Endothelial cell of umbilical vein (primary cell): ENCODE data around the gene RIPOR1. TPM values are rescaled to one million over a fixed set of nuclear protein-coding genes. Genes with fewer than 3 reads are reported as not detected.

ENCODE experiments used
- BruUV-seq: library from RNA; stranded (reverse); fragments of 400-500 nt; replicated peaks from 2 replicates; lab custom pipeline; 2021; lab: Mats Ljungman, UMichigan
- CTCF ChIA-PET: fragments of 300-600, 350-600 bp; sonication (Branson Sonifier 250); formaldehyde crosslinking; loops from one replicate; lab custom pipeline; 2021; ENCODE audit warnings: antibody characterized with exemption, inconsistent platforms; lab: Charles Lee
- POLR2A ChIA-PET: fragments of 300-600, 350-600 bp; sonication (Branson Sonifier 250); formaldehyde crosslinking; loops from one replicate; lab custom pipeline; 2021; ENCODE audit warnings: antibody characterized with exemption, inconsistent platforms; lab: Charles Lee
- DNase-seq: peaks from one replicate; pipeline ENCODE4 v3.0.0-alpha.2; 2011; ENCODE audit warnings: low read depth, low spot score
- FAIRE-seq: peaks from 2 replicates; lab custom pipeline; 2011; peaks lifted over from hg19 to GRCh38; lab: Jason Lieb, UNC
- H2AFZ ChIP-seq: 2 replicates; pipeline ENCODE4 v1.6.0; 2012; ENCODE audit warnings: low read depth, low read length, control low read depth, inconsistent platforms
- H3K27ac ChIP-seq: 2 replicates; pipeline ENCODE4 v1.5.1; 2011; ENCODE audit warnings: low read depth, mild to moderate bottlenecking, control low read depth, low read length, moderate library complexity; ENCODE audit not compliant: insufficient read depth
- H3K27me3 ChIP-seq, 2 experiments: 2 replicates each; pipeline versions ENCODE4 v1.6.0 to v1.6.1; 2011; ENCODE audit warnings: low read length in 2 of 2, mixed read lengths in 1 of 2; ENCODE audit not compliant: control insufficient read depth in 2 of 2, insufficient read depth in 2 of 2
- H3K36me3 ChIP-seq, 2 experiments: 2 replicates in 1 of 2; 3 replicates in 1 of 2; pipeline ENCODE4 v1.5.1; 2011; ENCODE audit warnings: low read length in 2 of 2, mild to moderate bottlenecking in 1 of 2, moderate library complexity in 1 of 2; ENCODE audit not compliant: control insufficient read depth in 2 of 2, insufficient read depth in 2 of 2; ENCODE audit errors: extremely low read depth in 1 of 2
- H3K4me1 ChIP-seq: 3 replicates; pipeline ENCODE4 v1.5.1; 2011; ENCODE audit warnings: mild to moderate bottlenecking, low read length; ENCODE audit not compliant: control insufficient read depth, insufficient read depth; ENCODE audit errors: extremely low read depth
- H3K4me2 ChIP-seq: 2 replicates; pipeline ENCODE4 v1.6.1; 2011; ENCODE audit warnings: low read length, control low read depth, mixed read lengths; ENCODE audit not compliant: insufficient read depth
- H3K4me3 ChIP-seq, 3 experiments: fragments of 200-600 bp in 1 of 3; sonication (generic), shearing (Covaris generic) in 1 of 3; replicated peaks in 1 of 3; 2 replicates each; pipeline ENCODE4 v1.5.1; 2011 to 2016; ENCODE audit warnings: control low read depth in 3 of 3, low read length in 3 of 3, mild to moderate bottlenecking in 2 of 3, inconsistent platforms in 1 of 3, low read depth in 1 of 3, moderate library complexity in 1 of 3; ENCODE audit not compliant: insufficient read depth in 1 of 3
- H3K79me2 ChIP-seq: 2 replicates; pipeline ENCODE4 v1.6.0; 2012; ENCODE audit warnings: low read length, inconsistent platforms; ENCODE audit not compliant: control insufficient read depth, insufficient read depth
- H3K9ac ChIP-seq: replicated peaks from 2 replicates; pipeline ENCODE3; 2011; ENCODE audit warnings: low read length, control low read depth; ENCODE audit not compliant: insufficient read depth; ENCODE audit errors: extremely low read depth
- H3K9me1 ChIP-seq: replicated peaks from 3 replicates; pipeline ENCODE4 v1.6.0; 2011; ENCODE audit warnings: mild to moderate bottlenecking, low read length; ENCODE audit not compliant: control insufficient read depth, insufficient read depth; ENCODE audit errors: extremely low read depth
- H3K9me3 ChIP-seq: replicated peaks from 2 replicates; pipeline ENCODE4 v1.5.1; 2012; ENCODE audit warnings: low read length, inconsistent platforms; ENCODE audit not compliant: control insufficient read depth, insufficient read depth
- H4K20me1 ChIP-seq: replicated peaks from 2 replicates; pipeline ENCODE3; 2011; ENCODE audit warnings: mild to moderate bottlenecking, low read length; ENCODE audit not compliant: control insufficient read depth, insufficient read depth; ENCODE audit errors: extremely low read depth
- FOS ChIP-seq: IDR thresholded peaks from 2 replicates; pipeline ENCODE4 v1.6.1; 2011; ENCODE audit warnings: mild to moderate bottlenecking, low read length, moderate library complexity, borderline replicate concordance; ENCODE audit not compliant: insufficient read depth
- GATA2 ChIP-seq: IDR thresholded peaks from 2 replicates; pipeline ENCODE4 v1.7.0; 2011; ENCODE audit warnings: low read depth, mild to moderate bottlenecking, moderate library complexity, mixed read lengths, low read length; ENCODE audit not compliant: insufficient read length, insufficient read depth
- POLR2A ChIP-seq: IDR thresholded peaks from 2 replicates; pipeline ENCODE4 v1.6.1; 2012; ENCODE audit warnings: low read depth, mild to moderate bottlenecking, control low read depth, low read length
- POLR2AphosphoS5 ChIP-seq: IDR thresholded peaks from 2 replicates; pipeline ENCODE4 v1.6.1; 2012; ENCODE audit warnings: low read depth, mild to moderate bottlenecking, control low read depth, low read length, moderate library complexity; ENCODE audit not compliant: insufficient read depth
- dilution Hi-C: fragments of 300-500 bp; cut with MboI; formaldehyde crosslinking; loops from one replicate; pipeline ENCODE4 v1.15.0; 2019; ENCODE audit warnings: low sequenced_read_pairs; ENCODE audit not compliant: extremely low pct_ligation_motif_present
- intact Hi-C: fragments of 100-400 bp; cut with micrococcal nuclease; formaldehyde crosslinking; loops from one replicate; pipeline ENCODE4 v1.10.0; 2022
- polyA plus RNA-seq, 4 experiments: library from polyadenylated mRNA; depleted of rRNA in 3 of 4; stranded (reverse) in 3 of 4; unstranded in 1 of 4; fragments of >200 nt; gene quantifications; 2 replicates each; pipeline versions ENCODE4 v1.2.1 to v1.2.3, GENCODE V29; 2011 to 2012; ENCODE audit warnings: missing spikeins in 1 of 4
- total RNA-seq: library from RNA; stranded (reverse); gene quantifications from 2 replicates; pipeline ENCODE4 v1.2.3, GENCODE V29; 2021

Gene RIPOR1
- total and polyA plus RNA-seq, 2 donors (not counting 3 experiments of a cell fraction or from before 2014, with no cell fraction given): 45.3 to 144 TPM

DNA sequence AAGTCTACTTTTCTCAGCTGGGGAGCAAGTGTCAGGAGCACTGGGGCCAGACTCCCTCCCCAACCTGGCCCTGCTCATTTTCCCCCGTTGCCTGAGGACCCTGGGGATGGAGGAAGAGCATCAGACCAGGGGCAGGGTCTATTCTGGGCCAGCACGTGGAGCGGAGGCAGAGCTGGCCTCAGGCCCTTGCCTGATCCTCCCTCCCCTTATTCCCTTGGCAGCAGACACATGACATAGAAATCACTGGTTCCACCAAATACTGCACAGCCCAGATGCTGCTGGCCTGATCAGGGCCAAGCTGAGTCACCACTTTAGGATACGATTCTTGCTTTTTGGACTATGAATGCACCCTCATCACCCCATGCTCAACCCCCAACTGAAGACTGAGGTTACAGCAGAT lies 29.5 kb upstream of the RIPOR1 start:
- FAIRE-seq (no peak), DNase-seq (no peak)
- H3K9ac ChIP-seq: no peak overlapping the region
- no peak for TF ChIP-seq GATA2
- dilution Hi-C loops: no loop called here
- H3K9me3 ChIP-seq: no peaks in the 10 kb centered on the region
- CTCF ChIA-PET: no interaction called here
- no peak overlapping the region for H3K4me3 ChIP-seq
- POLR2A ChIA-PET: no interaction called here
- H3K79me2 ChIP-seq: no peaks in the 10 kb centered on the region
- no peak overlapping the region for H3K4me2 ChIP-seq
- H3K4me1 ChIP-seq: no peaks in the 10 kb centered on the region
- H4K20me1 ChIP-seq: no peaks in the 10 kb centered on the region
- BruUV-seq: no TSS peak
- no peaks in the 10 kb centered on the region for H3K27me3 ChIP-seq
- no peak overlapping the region for H3K27ac ChIP-seq
- no peaks in the 10 kb centered on the region for H3K36me3 ChIP-seq
- intact Hi-C loops: no loop called here
- H3K9me1 ChIP-seq: no peaks in the 10 kb centered on the region
- H2AFZ ChIP-seq: no peak overlapping the region

DNA sequence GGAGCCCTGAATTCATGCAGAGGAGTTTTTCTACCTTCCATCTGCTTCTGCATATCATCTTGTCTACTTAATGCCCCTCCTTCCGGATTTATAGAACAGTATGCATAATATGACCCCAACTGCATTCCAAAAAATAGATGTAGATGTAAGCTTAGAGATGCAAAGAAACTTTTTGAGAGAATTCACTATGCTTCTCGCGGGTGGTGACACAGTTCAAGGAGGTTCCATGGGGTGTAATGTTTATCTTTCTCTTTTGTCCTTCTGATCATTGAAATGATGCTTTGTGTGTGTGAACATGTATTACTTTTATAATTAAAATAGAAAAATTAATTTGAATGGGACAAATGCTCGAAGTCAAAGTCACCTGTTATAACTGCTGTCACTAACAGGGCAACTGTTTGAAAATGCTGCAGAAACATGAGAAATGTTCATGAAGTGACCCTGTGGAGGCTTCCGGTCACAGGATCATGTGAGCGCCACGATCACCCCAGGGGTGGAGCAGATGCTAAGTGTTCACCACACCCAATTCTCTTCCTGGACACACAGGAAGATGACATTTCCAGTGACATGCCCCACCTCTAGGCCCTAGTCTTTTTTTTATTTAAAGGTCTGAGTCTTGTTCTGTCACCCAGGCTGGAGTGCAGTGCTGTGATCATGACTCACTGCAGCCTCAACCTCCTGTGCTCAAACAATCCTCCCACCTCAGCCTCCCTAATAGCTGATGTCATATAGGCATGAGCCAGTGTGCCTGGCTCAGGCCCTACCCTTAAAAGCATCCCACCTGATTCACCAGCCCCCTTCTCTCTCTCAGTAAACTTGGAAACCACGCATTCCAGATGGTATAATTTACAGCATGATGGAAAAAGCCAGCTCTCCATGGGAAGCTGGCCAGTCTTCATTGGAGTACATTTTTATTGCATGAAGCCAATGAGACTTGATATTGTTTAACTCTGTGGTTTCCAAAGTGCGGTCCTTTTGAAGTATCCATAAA lies 24.3 kb upstream of the RIPOR1 start:
- H2AFZ ChIP-seq: no peak overlapping the region
- H3K27ac ChIP-seq: no peak overlapping the region
- no peaks in the 10 kb centered on the region for H3K9me1 ChIP-seq
- no peak overlapping the region for H3K9ac ChIP-seq
- no peaks in the 10 kb centered on the region for H3K4me1 ChIP-seq
- ChIA-PET CTCF (interaction anchor here (3.2 to 3.3 kb wide), 2 partner anchors 10 to 17 kb away, joined by 16 to 20 read pairs; no protein-coding TSS in a partner anchor), POLR2A (no interaction called here)
- H3K4me3 ChIP-seq: no peak overlapping the region
- TF ChIP-seq POLR2AphosphoS5 (no peak), POLR2A (no peak), FOS (no peak)
- no peaks in the 10 kb centered on the region for H3K36me3 ChIP-seq
- H4K20me1 ChIP-seq: no peaks in the 10 kb centered on the region
- DNase-seq: no peak
- H3K9me3 ChIP-seq: no peaks in the 10 kb centered on the region
- FAIRE-seq: no peak
- intact Hi-C loops: no loop called here
- BruUV-seq: no TSS peak
- H3K79me2 ChIP-seq: no peaks in the 10 kb centered on the region
- no peaks in the 10 kb centered on the region for H3K27me3 ChIP-seq
- dilution Hi-C loops: no loop called here
- H3K4me2 ChIP-seq: no peak overlapping the region
